B cell (primary cell): ENCODE measurements around the gene AGRN. TPM values are rescaled to one million over a fixed set of nuclear protein-coding genes. Genes with fewer than 3 reads are reported as not detected.
A peak's percentile ranks its signal among the peaks of the same experiment; 100 is the strongest.

Experiments
- ATAC-seq: fragments of 200-7000 bp; cut with Tn5 transposase; one replicate; pipeline ENCODE4 v1.10.0; 2021; ENCODE audit warnings: low read depth, mild to moderate bottlenecking, moderate number of reproducible peaks, moderate library complexity
- CTCF ChIA-PET: fragments of 350-600 bp; sonication (Branson Sonifier 250); formaldehyde crosslinking; loops from one replicate; lab custom pipeline; 2021; ENCODE audit warnings: antibody characterized with exemption, inconsistent platforms; lab: Charles Lee
- POLR2A ChIA-PET: fragments of 350-600 bp; sonication (Branson Sonifier 250); formaldehyde crosslinking; loops from one replicate; lab custom pipeline; 2021; ENCODE audit warnings: antibody characterized with exemption; lab: Charles Lee
- DNase-seq: peaks from one replicate; pipeline ENCODE4 v3.0.0; 2013
- H2AFZ ChIP-seq: 2 replicates; pipeline ENCODE4 v1.6.1; 2012; ENCODE audit warnings: mild to moderate bottlenecking, low read depth, low read length; ENCODE audit not compliant: insufficient read depth, poor library complexity, severe bottlenecking
- H3K27ac ChIP-seq, 2 donors: 1 replicate in 1 of 2; 2 replicates in 1 of 2; pipeline ENCODE4 v1.5.1; 2012 to 2013; ENCODE audit warnings: low read length in 2 of 2, mild to moderate bottlenecking in 2 of 2, moderate library complexity in 1 of 2
- H3K27me3 ChIP-seq, 4 experiments: fragments of 200-600 bp in 1 of 4; sonication (generic) in 1 of 4; replicated peaks in 1 of 4; 1 replicate in 2 of 4; 2 replicates in 2 of 4; pipeline versions ENCODE4 v1.6.1 to v1.7.0; 2013 to 2016; ENCODE audit warnings: low read length in 3 of 4, mild to moderate bottlenecking in 2 of 4, mixed read lengths in 1 of 4, moderate library complexity in 1 of 4; ENCODE audit not compliant: insufficient read depth in 4 of 4, control insufficient read depth in 3 of 4; ENCODE audit errors: control extremely low read depth in 1 of 4
- H3K36me3 ChIP-seq, 2 experiments: replicated peaks in 1 of 2; 1 replicate in 1 of 2; 2 replicates in 1 of 2; pipeline versions ENCODE4 v1.6.1 to v1.7.1; 2013; ENCODE audit warnings: low read length in 1 of 2; ENCODE audit not compliant: insufficient read depth in 2 of 2, control insufficient read depth in 1 of 2; ENCODE audit errors: control extremely low read depth in 1 of 2, extremely low read depth in 1 of 2
- H3K4me1 ChIP-seq, 2 donors: fragments of 200-600 bp in 1 of 2; sonication (generic) in 1 of 2; 1 replicate in 1 of 2; 2 replicates in 1 of 2; pipeline versions ENCODE4 v1.5.1 to v1.6.1; 2013 to 2017; ENCODE audit warnings: low read length in 2 of 2; ENCODE audit not compliant: control insufficient read depth in 2 of 2, insufficient read depth in 2 of 2
- H3K4me2 ChIP-seq: replicated peaks from 2 replicates; pipeline ENCODE3; 2012; ENCODE audit warnings: mild to moderate bottlenecking, low read depth, low read length; ENCODE audit not compliant: poor library complexity, severe bottlenecking
- H3K4me3 ChIP-seq, 5 experiments: fragments of 200-600 bp in 1 of 5; sonication (generic) in 1 of 5; 1 replicate in 3 of 5; 2 replicates in 2 of 5; pipeline versions ENCODE4 v1.5.1 to v1.7.0; 2011 to 2016; ENCODE audit warnings: low read length in 4 of 5, mild to moderate bottlenecking in 4 of 5, low read depth in 2 of 5, control low read depth in 1 of 5, moderate library complexity in 1 of 5; ENCODE audit not compliant: insufficient read depth in 1 of 5; ENCODE audit errors: control extremely low read depth in 1 of 5, extremely low read depth in 1 of 5
- H3K79me2 ChIP-seq: fragments of 200-600 bp; sonication (generic); one replicate; pipeline ENCODE4 v1.6.0; 2016; ENCODE audit warnings: low read length; ENCODE audit not compliant: control insufficient read depth, insufficient read depth
- H3K9ac ChIP-seq: fragments of 200-600 bp; sonication (generic); 2 replicates; pipeline ENCODE4 v1.6.1; 2017; ENCODE audit warnings: mild to moderate bottlenecking, low read length, moderate library complexity
- H3K9me3 ChIP-seq, 3 donors: one replicate each; pipeline versions ENCODE4 v1.6.1 to v1.7.1; 2013; ENCODE audit warnings: low read length in 2 of 3; ENCODE audit not compliant: control insufficient read depth in 2 of 3, insufficient read depth in 1 of 3; ENCODE audit errors: control extremely low read depth in 1 of 3
- H4K20me1 ChIP-seq: 2 replicates; pipeline ENCODE4 v1.6.0; 2012; ENCODE audit warnings: mild to moderate bottlenecking, low read length; ENCODE audit not compliant: insufficient read depth, control insufficient read depth, poor library complexity, severe bottlenecking
- H3K27ac Mint-ChIP-seq: one replicate; pipeline ENCODE4 v1.8.0; 2021; ENCODE audit warnings: mixed read lengths
- H3K27me3 Mint-ChIP-seq: one replicate; pipeline ENCODE4 v1.8.0; 2021; ENCODE audit warnings: mixed read lengths
- H3K4me1 Mint-ChIP-seq: one replicate; pipeline ENCODE4 v1.8.0; 2021; ENCODE audit warnings: mixed read lengths
- H3K4me3 Mint-ChIP-seq: one replicate; pipeline ENCODE4 v1.8.0; 2021; ENCODE audit warnings: mixed read lengths
- H3K9me3 Mint-ChIP-seq: one replicate; pipeline ENCODE4 v1.8.0; 2022; ENCODE audit warnings: mixed read lengths; ENCODE audit not compliant: insufficient read depth
- EZH2 ChIP-seq: IDR thresholded peaks from 2 replicates; pipeline ENCODE4 v1.6.1; 2012; ENCODE audit warnings: borderline replicate concordance, low read depth, mild to moderate bottlenecking, moderate library complexity, low read length; ENCODE audit not compliant: insufficient read depth, poor library complexity, severe bottlenecking
- WGBS: methylation state at CpG from one replicate; pipeline ENCODE4 v1.1.5; 2013; ENCODE audit warnings: missing lambda C conversion rate; ENCODE audit not compliant: insufficient coverage; 5-methylcytosine and 5-hydroxymethylcytosine counted together
- intact Hi-C: fragments of 100-400 bp; cut with micrococcal nuclease; formaldehyde crosslinking; loops from one replicate; pipeline ENCODE4 v1.10.0; 2022
- polyA plus RNA-seq: library from polyadenylated mRNA; depleted of rRNA; stranded (reverse); fragments of >200 nt; gene quantifications from 2 replicates; pipeline ENCODE4 v1.2.3, GENCODE V29; 2012
- total RNA-seq, 2 donors: library from RNA; stranded (reverse); fragments of 120-200 nt in 1 of 2; gene quantifications; 1 replicate in 1 of 2; 2 replicates in 1 of 2; pipeline versions ENCODE4 v1.2.3 to v1.2.4, GENCODE V29; 2013 to 2022
- TF ChIP-seq, protein P1 (sequence below): fragments of 200-600 bp; IDR thresholded peaks from one replicate; pipeline ENCODE4 v1.8.0; 2022; ENCODE audit warnings: antibody characterized with exemption, mild to moderate bottlenecking

Gene AGRN
- total and polyA plus RNA-seq, 2 donors (not counting 1 experiment from before 2014, with no cell fraction given): 7.3 to 31.3 TPM

DNA sequence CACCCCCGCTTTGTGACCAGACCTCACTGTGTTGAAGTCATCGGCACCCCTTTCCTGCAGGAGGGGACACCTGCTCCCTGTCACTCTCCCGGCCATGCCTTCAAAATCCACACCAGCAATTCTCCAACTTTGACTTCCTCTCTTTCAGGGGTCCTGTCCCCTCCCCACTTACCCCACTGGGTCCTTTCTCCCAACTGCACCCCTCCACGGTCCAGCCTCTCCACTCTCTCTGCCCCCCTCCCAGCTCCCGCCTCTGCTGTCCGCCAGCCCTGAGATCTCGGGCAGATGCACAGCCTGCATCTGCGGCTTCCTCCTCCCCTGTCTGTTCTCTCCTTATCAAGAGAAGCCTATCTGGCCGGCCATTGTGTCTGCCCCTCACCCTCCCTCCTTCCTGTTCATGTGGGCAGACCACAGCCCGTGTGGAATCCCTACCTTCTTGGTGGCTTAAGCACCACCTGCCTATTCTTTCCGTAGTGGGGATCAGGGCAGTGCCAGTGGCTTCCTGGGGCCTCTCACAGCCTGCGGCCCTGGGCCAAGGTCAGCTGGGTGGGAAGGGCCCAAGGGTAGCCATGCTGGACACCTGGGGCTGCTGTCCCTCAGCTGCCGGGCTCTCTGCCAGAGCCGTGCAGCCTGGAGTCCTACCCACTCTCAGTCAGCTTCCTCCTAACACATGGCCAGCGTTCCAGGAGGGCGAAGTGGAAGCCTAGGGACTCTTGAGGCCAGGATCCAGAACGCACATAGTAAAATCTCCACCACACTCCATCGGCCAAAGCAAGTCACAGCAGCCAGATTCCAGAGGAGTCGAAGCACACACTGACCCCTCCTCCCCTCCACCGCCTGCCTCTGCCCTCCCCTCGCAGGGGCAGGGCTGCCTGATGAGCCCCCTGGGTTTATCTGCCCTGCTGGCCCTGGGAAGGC lies 14.9 kb upstream of the AGRN start:
- Histone ChIP-seq H4K20me1 (no peaks in the 10 kb centered on the region), H3K4me2 (no peak overlapping the region), H3K9me3 (peaks cover 0 to 17% (median 0%) of the 10 kb centered on the region in 3 donors), H3K27me3 (peaks cover 0 to 63% (median 38%) of the 10 kb centered on the region in 4 experiments), H2AFZ (no peak overlapping the region), H3K27ac (no peak overlapping the region), H3K4me3 (no peak overlapping the region), H3K79me2 (no peaks in the 10 kb centered on the region), H3K9ac (no peak overlapping the region), H3K4me1 (peaks cover 25 to 38% of the 10 kb centered on the region in 2 donors), H3K36me3 (no peaks in the 10 kb centered on the region)
- intact Hi-C loops: no loop called here
- Mint-ChIP-seq H3K4me3 (no peak overlapping the region), H3K27me3 (peaks cover 30% of the 10 kb centered on the region), H3K4me1 (peaks cover 23% of the 10 kb centered on the region), H3K9me3 (no peaks in the 10 kb centered on the region), H3K27ac (no peak overlapping the region)
- ATAC-seq: no peak
- TF ChIP-seq, protein P1, sequence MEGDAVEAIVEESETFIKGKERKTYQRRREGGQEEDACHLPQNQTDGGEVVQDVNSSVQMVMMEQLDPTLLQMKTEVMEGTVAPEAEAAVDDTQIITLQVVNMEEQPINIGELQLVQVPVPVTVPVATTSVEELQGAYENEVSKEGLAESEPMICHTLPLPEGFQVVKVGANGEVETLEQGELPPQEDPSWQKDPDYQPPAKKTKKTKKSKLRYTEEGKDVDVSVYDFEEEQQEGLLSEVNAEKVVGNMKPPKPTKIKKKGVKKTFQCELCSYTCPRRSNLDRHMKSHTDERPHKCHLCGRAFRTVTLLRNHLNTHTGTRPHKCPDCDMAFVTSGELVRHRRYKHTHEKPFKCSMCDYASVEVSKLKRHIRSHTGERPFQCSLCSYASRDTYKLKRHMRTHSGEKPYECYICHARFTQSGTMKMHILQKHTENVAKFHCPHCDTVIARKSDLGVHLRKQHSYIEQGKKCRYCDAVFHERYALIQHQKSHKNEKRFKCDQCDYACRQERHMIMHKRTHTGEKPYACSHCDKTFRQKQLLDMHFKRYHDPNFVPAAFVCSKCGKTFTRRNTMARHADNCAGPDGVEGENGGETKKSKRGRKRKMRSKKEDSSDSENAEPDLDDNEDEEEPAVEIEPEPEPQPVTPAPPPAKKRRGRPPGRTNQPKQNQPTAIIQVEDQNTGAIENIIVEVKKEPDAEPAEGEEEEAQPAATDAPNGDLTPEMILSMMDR: no peak
- POLR2A ChIA-PET: no interaction called here
- peak; percentile 41 for DNase-seq
- CTCF ChIA-PET: interaction anchor here (0.6 to 1.1 kb wide), 2 partner anchors 9 to 571 kb away, joined by 3 read pairs; partner anchors contain the start of gene ISG15
- 9% methylated on average over 20 of the region's 21 CpGs for WGBS

- TF ChIP-seq EZH2: no peak
- TF ChIP-seq, protein P1: no peak
- Histone ChIP-seq H3K36me3 (no peaks in the 10 kb centered on the region), H3K4me3 (no peak overlapping the region), H2AFZ (no peak overlapping the region), H3K9me3 (peaks cover 0 to 17% (median 0%) of the 10 kb centered on the region in 3 donors), H4K20me1 (no peaks in the 10 kb centered on the region), H3K9ac (no peak overlapping the region), H3K27me3 (peaks cover 0 to 57% (median 35%) of the 10 kb centered on the region in 4 experiments), H3K79me2 (no peaks in the 10 kb centered on the region), H3K4me2 (no peak overlapping the region), H3K4me1 (peaks cover 19 to 30% of the 10 kb centered on the region in 2 donors), H3K27ac (no peak overlapping the region)
- ChIA-PET CTCF (interaction anchor here (1.0 to 1.4 kb wide), 2 partner anchors 9 to 21 kb away, joined by 3 to 4 read pairs; no protein-coding TSS in a partner anchor), POLR2A (no interaction called here)
- intact Hi-C loops: no loop called here
- peaks cover 28% of the 10 kb centered on the region for H3K27me3 Mint-ChIP-seq
- no peak for DNase-seq
- peaks cover 19% of the 10 kb centered on the region for H3K4me1 Mint-ChIP-seq
- ATAC-seq: no peak
- no peaks in the 10 kb centered on the region for H3K9me3 Mint-ChIP-seq
- H3K27ac Mint-ChIP-seq: no peak overlapping the region
- no peak overlapping the region for H3K4me3 Mint-ChIP-seq
- WGBS: 83% methylated on average over 23 of the region's 23 CpGs
These were observed 14.1 kb upstream of the AGRN start for GRCh38 chr1:1005774-1006304.
